ENCODE results near the gene FAM131A.
"Not testable (repeated sequence)": the region's sequence is repeated elsewhere in the genome, so short reads cannot be mapped to it uniquely, and the experiment has no call there.

The FAM131A gene

DNA sequence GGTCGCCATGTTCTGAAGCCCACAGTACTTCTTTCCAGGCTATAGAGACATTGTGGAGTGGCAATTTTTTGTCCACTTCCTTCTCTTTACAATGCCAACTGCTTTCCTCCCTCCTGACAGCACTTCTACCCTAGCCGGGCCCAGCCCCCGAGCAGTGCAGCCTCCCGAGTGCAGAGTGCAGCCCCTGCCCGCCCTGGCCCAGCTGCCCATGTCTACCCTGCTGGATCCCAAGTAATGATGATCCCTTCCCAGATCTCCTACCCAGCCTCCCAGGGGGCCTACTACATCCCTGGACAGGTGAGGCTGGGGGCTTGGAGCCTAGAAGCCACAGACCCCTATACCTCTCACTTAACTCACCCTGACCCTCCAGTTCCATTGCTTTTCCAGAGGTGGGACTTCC, 20.2 kb upstream of the FAM131A start:
- no peak for DNase-seq

DNA sequence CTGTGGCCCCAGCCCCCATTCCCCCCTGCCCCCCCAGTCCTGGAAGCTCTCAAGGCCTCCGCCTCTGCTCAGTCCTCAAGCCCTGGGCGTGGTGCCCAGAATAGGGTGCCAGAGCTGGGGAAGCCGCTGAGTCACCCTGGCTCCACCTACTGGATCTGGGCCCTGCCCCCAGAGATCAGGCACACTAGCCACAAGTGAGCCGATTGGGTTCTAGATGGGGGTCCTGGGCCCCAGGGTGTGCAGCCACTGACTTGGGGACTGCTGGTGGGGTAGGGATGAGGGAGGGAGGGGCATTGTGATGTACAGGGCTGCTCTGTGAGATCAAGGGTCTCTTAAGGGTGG, 17.3 kb upstream of the FAM131A start:
- DNase-seq, result peak; percentile 92

GRCh38 chr3:184321666-184322065, 15.7 kb upstream of the FAM131A start:
- DNase-seq, result no peak

- no peak for DNase-seq
Observed at GRCh38 chr3:184322731-184323487, 14.5 kb upstream of the FAM131A start.

DNA sequence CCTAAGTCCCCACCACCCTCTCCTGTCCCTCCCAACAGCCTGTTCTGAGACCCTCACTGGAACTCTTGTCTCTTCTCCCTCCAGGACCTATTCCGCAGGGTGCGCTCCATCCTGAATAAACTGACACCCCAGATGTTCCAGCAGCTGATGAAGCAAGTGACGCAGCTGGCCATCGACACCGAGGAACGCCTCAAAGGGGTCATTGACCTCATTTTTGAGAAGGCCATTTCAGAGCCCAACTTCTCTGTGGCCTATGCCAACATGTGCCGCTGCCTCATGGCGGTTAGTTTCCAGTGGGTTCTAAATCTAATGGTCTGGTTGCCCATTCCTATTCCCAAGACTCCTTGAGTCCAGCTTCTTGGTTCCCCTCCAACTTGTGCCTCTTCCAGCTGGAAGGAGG, 13.7 kb upstream of the FAM131A start:
- no peak for DNase-seq

DNA sequence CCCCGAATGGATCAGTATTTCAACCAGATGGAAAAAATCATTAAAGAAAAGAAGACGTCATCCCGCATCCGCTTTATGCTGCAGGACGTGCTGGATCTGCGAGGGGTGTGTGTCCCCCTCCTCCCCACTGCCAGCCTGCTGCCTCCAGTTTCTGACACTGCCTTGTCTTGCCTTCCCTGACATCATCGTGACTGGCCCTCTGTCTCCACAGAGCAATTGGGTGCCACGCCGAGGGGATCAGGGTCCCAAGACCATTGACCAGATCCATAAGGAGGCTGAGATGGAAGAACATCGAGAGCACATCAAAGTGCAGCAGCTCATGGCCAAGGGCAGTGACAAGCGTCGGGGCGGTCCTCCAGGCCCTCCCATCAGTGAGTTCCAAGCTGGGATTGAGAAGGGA, 12.1 kb upstream of the FAM131A start:
- DNase-seq, result no peak

GRCh38 chr3:184325715-184326369, 11.6 kb upstream of the FAM131A start:
- no peak for DNase-seq

GRCh38 chr3:184327171-184327570, 10.2 kb upstream of the FAM131A start:
- no peak for DNase-seq

GRCh38 chr3:184328516-184328915, 8.9 kb upstream of the FAM131A start:
- no peak for DNase-seq

- DNase-seq, result peak; percentile 57
Observed at GRCh38 chr3:184332370-184333090, 4.9 kb upstream of the FAM131A start.

DNA sequence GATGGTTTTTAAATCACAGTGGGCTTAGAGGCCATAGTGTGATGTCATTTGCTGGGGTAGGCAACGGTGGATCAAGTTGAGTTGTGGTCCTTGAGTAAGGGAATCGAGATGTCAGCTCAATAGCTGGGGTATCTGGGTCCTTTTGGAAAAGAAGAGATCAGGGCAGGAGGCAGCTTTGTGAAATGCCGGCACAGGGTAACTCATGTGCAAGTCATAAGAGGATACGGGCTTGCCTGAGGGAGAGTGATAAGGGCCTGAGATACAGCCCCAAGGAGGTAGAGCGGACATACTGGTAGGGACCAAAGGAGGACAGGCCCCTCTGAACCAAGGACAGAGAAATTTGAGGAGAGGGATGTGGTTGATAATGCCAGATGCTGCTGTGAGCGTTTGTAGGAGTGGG, 4.2 kb upstream of the FAM131A start:
- no peak for DNase-seq

DNA sequence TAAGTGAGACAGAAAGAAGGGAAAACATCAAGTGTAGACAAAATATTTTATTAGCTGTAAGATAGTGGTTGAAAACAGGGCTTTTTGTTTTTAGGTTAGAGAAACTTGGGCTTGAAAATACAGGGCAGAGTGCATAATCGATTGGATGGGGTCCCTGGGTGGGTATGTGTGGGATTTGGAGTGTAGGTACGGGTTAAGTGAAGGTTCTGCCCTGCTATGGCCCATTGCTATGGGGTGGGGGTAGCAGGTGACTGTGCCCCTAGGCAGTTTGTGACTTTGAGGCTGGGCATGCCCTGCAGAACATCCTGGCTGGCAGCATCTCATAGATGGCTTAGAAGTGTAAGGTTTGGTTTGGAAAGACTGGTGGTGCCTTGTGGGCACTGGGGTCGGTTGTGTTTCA, 3.7 kb upstream of the FAM131A start:
- DNase-seq, result no peak

DNA sequence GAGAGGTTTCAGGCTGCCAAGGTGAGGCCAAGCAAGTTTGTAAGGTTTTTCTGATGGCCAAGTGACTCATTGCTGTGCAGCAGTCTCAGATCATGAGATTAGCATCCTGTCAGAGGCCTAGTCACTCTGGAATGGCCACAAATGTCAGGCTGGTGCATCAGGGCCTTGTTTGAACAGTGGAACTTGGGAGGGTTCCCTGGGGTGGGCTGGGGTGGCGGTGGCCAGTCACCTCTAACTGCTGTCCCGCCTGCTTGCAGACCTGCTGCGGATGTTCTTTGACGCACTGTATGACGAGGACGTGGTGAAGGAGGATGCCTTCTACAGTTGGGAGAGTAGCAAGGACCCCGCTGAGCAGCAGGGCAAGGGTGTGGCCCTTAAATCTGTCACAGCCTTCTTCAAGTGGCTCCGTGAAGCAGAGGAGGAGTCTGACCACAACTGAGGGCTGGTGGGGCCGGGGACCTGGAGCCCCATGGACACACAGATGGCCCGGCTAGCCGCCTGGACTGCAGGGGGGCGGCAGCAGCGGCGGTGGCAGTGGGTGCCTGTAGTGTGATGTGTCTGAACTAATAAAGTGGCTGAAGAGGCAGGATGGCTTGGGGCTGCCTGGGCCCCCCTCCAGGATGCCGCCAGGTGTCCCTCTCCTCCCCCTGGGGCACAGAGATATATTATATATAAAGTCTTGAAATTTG, 2.8 kb upstream of the FAM131A start:
- DNase-seq, result peak; percentile 39

DNA sequence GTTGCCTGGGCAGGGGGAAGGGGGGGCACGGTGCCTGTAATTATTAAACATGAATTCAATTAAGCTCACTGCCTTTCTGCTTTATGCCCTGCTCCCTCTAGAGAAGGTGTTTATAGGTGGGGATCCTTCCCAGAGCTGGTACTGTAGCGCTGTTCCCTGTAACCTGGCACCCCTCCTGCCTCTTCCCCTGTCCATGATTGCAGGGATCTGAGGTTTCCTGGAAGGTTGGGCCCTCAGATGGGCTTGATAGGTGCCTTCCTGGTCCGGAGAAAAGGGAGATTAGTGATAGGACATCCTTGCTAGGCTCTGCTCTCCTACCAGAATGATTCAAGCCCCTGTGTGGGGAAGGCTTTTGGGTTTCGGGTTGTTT, 2.1 kb upstream of the FAM131A start:
- DNase-seq, result no peak

- DNase-seq, result peak; percentile 68
Observed at GRCh38 chr3:184335661-184336546, 1.5 kb upstream of the FAM131A start.

DNA sequence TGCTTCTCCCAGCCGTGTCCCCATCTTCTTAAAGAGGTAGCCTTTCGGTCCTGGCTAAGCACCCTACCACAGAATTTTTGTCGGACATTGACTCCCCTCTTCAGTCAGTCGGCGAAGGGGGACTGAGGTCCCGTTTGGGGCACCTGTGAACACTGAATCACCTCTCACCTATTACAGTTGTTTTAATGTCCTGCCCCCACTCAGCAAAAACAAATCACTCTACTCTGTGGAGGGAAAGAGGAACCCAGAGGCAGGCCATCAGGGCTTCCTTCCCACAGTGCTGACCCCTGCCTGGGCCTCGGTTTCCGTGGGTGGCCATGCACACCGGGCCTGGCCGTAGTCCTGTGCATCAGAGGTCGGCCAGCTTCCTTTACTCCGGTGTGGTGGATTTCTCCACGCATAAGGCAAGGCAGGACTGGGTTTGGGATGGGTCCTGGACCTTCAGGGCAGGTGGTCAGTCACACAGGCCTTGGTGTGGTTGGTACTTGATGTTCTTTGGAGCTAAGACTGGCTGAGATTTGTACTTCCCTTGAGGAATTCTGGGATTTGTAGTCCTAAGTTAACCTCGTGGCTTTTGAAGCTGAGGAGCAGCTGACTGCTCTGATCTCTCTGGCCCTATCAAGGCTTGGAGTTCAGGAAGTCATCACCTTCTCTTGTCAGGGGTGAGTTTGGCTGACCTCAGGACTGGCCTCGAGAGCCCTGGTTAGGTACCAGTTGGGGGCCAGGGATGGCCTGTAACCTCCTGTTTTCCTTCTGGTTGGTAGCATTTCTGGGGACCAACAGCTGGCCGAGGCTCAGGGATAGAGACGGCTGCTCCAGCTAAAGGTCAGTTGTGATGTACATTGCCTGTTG, 627 bp upstream of the FAM131A start:
- DNase-seq, result no peak

DNA sequence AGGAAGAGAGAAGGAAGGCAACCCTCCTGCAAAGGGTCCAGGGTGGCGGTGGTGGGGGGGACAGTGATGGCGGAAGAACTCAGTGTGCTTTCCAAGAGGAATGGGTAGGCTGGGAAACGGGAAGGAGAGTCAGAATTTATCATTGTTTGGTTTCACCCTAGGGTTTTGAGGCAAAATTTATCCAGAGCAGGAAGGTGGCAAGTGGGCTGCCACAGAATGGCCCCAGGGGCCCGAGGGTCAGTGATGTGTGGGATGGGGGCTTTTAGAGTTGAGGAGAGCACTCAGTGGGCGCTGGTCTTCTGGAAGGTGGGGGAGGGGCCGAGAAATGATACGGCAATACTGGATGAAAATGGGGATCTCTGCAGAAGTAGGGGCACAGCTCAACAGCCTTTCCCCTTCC, 581 bp downstream of the FAM131A start:
- no peak for DNase-seq

- no peak for DNase-seq
Observed at GRCh38 chr3:184338511-184338945, 1.1 kb downstream of the FAM131A start.

- DNase-seq, result no peak
Observed at GRCh38 chr3:184339001-184339400, 1.6 kb downstream of the FAM131A start.

- not testable (repeated sequence) for DNase-seq
Observed at GRCh38 chr3:184339451-184340135, 2.2 kb downstream of the FAM131A start.

- no peak for DNase-seq
Observed at GRCh38 chr3:184341925-184342324, 4.5 kb downstream of the FAM131A start.
